ENCODE measurements around the gene PSENEN. TPM values are rescaled to one million over a fixed set of nuclear protein-coding genes. Genes with fewer than 3 reads are reported as not detected.

The PSENEN gene
- total and polyA plus RNA-seq, 11 donors = 25.2 to 95.1 (median 42.3) TPM

GRCh38 chr19:35715981-35716800 is 29.3 kb upstream of the PSENEN start:
- H3K27me3 ChIP-seq = no peaks in the 10 kb centered on the region
- H3K27ac ChIP-seq = peak overlapping the region; percentile 31 to 98 (median 92)
- DNase-seq (peak; percentile 68 to 88 (median 76)), ATAC-seq (peak; percentile 44 to 63 (median 46))
- H3K4me1 ChIP-seq = peaks cover 3 to 39% (median 22%) of the 10 kb centered on the region in 12 donors
- peaks cover 0 to 17% (median 5%) of the 10 kb centered on the region in 9 donors for H3K36me3 ChIP-seq
- H3K4me3 ChIP-seq = peak overlapping the region; percentile 66 to 100 (median 88)
- 3 to 6% (median 4%) methylated on average over 47 to 52 of the region's 52 CpGs for WGBS, 4 donors
- no peaks in the 10 kb centered on the region for H3K9me3 ChIP-seq
- intact Hi-C loops (cut with DNase I) = loop anchor here in 9 of 10 donors (1.0 to 10.0 kb wide), 15 partner anchors 13 to 451 kb away; partner anchors contain the start of genes TMEM147 (in 5 of the 9), LRFN3 (in 2 of the 9), PSENEN (in 2 of the 9) and U2AF1L4 (in 2 of the 9)
- TF ChIP-seq POLR2A (IDR thresholded peaks at IDR 0.05) = peak in 1 of 2 donors; percentile 15
- TF ChIP-seq CTCF (IDR thresholded peaks at IDR 0.05) = no peak

GRCh38 chr19:35716801-35717664 is 28.4 kb upstream of the PSENEN start:
- H3K36me3 ChIP-seq = peaks cover 0 to 25% (median 13%) of the 10 kb centered on the region in 9 donors
- 0% methylated on average over 47 to 77 of the region's 77 CpGs for WGBS, 4 donors
- TF ChIP-seq POLR2A (IDR thresholded peaks at IDR 0.05) (peak in 1 of 2 donors; percentile 45), CTCF (IDR thresholded peaks at IDR 0.05) (peak; percentile 86 to 98 (median 91))
- no peaks in the 10 kb centered on the region for H3K27me3 ChIP-seq
- intact Hi-C loops (cut with DNase I) = loop anchor here (1.0 to 10.0 kb wide), 18 partner anchors 14 to 452 kb away; partner anchors contain the start of genes TMEM147 (in 6 of the 10), LRFN3 (in 2 of the 10), PSENEN (in 2 of the 10) and U2AF1L4 (in 2 of the 10)
- H3K4me3 ChIP-seq = peak overlapping the region; percentile 66 to 100 (median 88)
- peaks cover 3 to 39% (median 22%) of the 10 kb centered on the region in 12 donors for H3K4me1 ChIP-seq
- ATAC-seq = peak; percentile 93 to 96 (median 95)
- H3K9me3 ChIP-seq = no peaks in the 10 kb centered on the region
- H3K27ac ChIP-seq = peak overlapping the region; percentile 87 to 98 (median 92)
- DNase-seq = peak; percentile 90 to 98 (median 96)

- DNase-seq (peak in 1 of 5 donors; percentile 98), ATAC-seq (peak in 3 of 4 donors; percentile 36 to 80 (median 80))
- peak within 1 kb of the TSS; percentile 67 to 100 (median 88) for H3K4me3 ChIP-seq
- H3K27me3 ChIP-seq = no peaks in the 10 kb centered on the region
- H3K4me1 ChIP-seq = peaks cover 3 to 39% (median 22%) of the 10 kb centered on the region in 12 donors
- H3K27ac ChIP-seq = peak within 1 kb of the TSS; percentile 87 to 98 (median 93)
- no peaks in the 10 kb centered on the region for H3K9me3 ChIP-seq
- 1% methylated on average over 40 to 107 of the region's 109 CpGs for WGBS, 4 donors
- peaks cover 0 to 33% (median 21%) of the 10 kb centered on the region in 9 donors for H3K36me3 ChIP-seq
- intact Hi-C loops (cut with DNase I) = loop anchor here (1.0 to 10.0 kb wide), 17 partner anchors 15 to 453 kb away; partner anchors contain the start of genes TMEM147 (in 6 of the 10), LRFN3 (in 2 of the 10), PSENEN (in 2 of the 10) and U2AF1L4 (in 2 of the 10)
- TF ChIP-seq CTCF (IDR thresholded peaks at IDR 0.05) (no peak), POLR2A (IDR thresholded peaks at IDR 0.05) (peak in 1 of 2 donors; percentile 16)
Measured at GRCh38 chr19:35717665-35718344, 27.6 kb upstream of the PSENEN start, which contains the start of gene KMT2B. TSS of gene KMT2B (plus strand) at chr19:35718003. CDS start at chr19:35718019, 16 bp downstream.
